Activated CD8-positive, alpha-beta memory T cell treated with anti-CD3 and anti-CD28 coated beads for 1 hour (primary cell): ENCODE measurements around the gene CAMTA1.
"Not testable (repeated sequence)": the region's sequence is repeated elsewhere in the genome, so short reads cannot be mapped to it uniquely, and the experiment has no call there.

Source experiments
- DNase-seq, 2 donors: peaks; one replicate each; pipeline ENCODE4 v3.0.0-alpha.2; 2020; ENCODE audit warnings: low read depth in 1 of 2; ENCODE audit errors: extremely low read depth in 1 of 2

Gene CAMTA1

DNA sequence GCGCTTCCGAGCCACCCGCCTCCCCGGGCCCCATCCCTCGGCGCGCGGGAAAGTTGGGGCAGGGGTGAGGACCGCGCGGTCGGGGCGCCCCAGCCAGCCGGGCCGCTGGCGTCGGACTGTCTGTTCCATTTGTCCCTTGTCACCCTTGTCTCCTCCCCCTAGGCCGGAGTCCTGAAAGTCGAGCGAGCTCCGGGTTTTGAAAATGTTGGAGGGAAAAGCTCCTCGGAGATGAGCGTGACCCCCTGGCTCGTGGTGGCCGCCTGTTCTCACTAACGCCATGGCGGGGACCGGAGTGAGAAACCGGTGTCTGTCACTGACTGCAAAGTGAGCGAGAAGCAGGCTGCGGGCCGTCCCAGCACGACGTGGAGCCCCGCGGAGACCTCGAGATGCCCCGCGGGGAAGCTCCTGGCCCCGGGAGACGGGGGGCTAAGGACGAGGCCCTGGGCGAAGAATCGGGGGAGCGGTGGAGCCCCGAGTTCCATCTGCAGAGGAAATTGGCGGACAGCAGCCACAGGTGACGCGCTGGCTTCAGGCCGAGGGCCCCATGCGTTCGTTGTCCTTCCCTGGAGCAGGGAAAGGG, 999.3 kb downstream of the CAMTA1 start:
- DNase-seq, result no peak

DNA sequence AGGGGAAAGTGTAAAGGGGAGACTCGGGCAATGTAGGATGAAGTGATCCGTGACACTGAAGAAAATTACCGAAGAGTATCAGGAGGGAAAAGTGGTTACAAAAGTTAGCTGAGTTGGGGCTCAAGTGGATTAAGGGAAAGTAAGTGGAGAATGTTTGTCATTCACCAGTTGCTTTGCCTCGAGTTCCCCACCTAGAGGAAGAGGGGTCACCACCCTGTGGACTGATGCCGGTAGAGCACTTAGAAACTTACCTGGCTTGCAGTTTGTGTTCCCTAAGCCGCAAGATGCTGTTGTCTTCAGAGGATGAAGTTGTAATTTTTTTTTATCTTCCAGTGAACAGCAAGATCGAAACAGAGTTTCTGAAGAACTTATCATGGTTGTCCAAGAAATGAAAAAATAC, 999.9 kb downstream of the CAMTA1 start:
- no peak for DNase-seq

DNA sequence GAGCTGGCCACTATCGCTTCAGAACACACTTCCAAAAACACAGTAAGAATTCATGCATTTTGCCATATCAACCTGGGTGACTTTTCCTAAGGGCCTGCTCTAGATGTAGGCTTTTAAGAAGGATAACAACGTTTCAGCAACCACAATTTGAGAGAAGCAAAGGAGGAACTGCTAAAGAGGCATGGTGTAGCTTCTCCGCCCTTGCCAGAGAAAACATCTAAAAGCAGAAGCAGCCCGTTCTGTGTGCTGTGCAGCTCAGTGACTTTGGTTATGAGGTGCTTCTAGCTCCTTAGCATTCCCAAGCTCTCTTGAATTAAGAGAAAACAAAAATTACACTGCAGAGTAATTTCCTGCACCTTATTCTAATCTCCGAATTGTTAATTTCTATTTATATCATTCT, 1001.5 kb downstream of the CAMTA1 start:
- no peak for DNase-seq

DNA sequence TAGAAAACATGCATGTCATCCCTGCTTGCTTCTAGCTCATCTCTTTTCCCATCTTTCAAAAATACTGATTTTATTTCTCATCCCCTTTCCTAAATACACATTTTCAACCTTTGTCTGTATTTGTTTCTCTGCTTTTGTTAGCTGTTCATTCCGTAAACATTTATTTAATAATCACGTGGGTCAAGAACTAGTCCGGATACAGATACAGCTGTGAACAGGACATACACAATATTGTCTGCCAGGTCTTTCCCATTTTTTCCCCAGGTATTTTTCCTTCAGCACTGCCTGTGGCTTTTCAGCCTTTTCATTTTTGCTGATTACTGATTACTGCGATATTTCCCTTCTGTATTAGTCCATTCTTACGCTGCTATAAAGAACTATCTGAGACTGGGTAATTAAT, 1004.6 kb downstream of the CAMTA1 start:
- DNase-seq, result no peak

DNA sequence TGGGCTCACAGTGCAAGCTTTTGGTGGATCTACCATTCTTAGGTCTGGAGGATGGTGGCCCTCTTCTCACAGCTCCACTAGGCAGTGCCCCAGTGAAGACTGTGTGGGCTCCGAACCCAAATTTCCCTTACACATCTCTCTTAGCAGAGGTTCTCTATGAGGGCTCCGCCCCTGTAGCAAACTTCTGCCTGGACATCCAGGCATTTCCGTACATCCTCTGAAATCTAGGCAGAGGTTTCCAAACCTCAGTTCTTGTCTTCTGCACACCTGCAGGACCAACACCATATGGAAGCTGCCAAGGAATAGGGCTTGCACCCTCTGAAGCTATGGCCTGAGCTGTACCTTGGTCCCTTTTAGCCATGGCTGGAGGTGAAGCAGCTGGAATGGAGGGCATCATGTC, 1005.8 kb downstream of the CAMTA1 start:
- not testable (repeated sequence) for DNase-seq

- DNase-seq, result no peak
These were observed 1010.2 kb downstream of the CAMTA1 start for GRCh38 chr1:7795406-7795805.

GRCh38 chr1:7805460-7805859, 1020.2 kb downstream of the CAMTA1 start:
- no peak for DNase-seq

DNA sequence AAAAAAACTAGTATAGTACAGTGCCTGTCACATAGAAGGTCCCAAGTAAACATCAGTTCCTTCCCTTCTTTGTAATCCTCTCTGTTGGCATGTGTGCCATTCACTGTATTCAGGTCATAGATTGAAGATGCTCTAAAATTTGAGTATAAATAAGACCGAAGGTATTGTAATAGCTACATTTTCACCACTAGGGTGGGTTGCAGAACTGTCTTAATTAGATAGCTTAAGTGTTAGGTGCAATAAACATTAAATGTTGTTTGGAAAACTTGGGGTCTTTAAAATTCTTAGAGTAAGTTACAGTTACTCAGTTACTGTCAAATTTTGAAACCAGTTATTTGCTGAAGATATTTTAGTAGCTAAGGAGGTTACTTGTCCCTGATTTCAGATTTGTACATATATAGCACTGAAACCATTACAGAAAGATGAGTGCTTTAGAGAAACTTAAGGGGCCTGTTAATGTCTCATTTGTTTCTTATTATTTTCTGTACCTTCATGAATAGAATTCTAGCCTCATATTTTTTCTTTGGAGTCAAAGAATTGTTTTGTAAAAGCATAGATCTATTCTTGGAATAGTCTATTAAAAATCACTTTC, 1023.1 kb downstream of the CAMTA1 start:
- DNase-seq, result no peak

GRCh38 chr1:7809742-7810141, 1024.5 kb downstream of the CAMTA1 start:
- DNase-seq, result no peak

DNA sequence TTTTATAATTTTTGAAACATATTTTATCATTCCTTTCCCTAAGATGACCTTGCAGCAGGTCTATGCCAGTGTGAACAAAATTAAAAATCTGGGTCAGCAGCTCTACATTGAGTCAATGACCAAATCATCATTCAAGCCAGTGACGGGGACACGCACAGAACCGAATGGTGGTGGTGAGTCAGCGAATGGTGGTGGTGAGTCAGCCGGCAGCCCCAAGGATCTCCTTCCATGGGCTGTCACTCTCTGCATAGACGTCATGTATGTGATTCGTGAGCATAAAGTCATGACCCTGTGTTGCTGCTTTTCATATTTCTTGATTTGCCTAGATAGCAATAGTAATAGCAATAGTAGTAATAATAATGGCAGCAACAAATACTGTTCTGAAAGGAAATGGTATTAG, 1025.1 kb downstream of the CAMTA1 start:
- DNase-seq, result no peak

GRCh38 chr1:7811476-7811875, 1026.2 kb downstream of the CAMTA1 start:
- DNase-seq, result no peak

GRCh38 chr1:7813677-7814373, 1028.6 kb downstream of the CAMTA1 start:
- DNase-seq, result no peak
